Measurements from ENCODE around the gene STBD1.

- TF ChIP-seq CTCF (conservative IDR thresholded peaks at IDR 0.05; ENCODE audit: low read depth, low read length) = no peak
- TF ChIP-seq EZH2 (IDR thresholded peaks at IDR 0.05; ENCODE audit: low read length, unreplicated experiment) = no peak
Measured at GRCh38 chr4:76310683-76311082, 4.2 kb downstream of the STBD1 start.

Measured in PC-3 (cell line).